WI38 (cell line): ENCODE results near the gene LMO1.

Source experiments
- H3K4me3 ChIP-seq: 2 replicates; pipeline ENCODE4 v1.5.1; 2011; ENCODE audit warnings: low read depth, mild to moderate bottlenecking, control low read depth, low read length
- CTCF ChIP-seq: IDR thresholded peaks from 2 replicates; pipeline ENCODE4 v1.5.1; 2012; ENCODE audit warnings: low read depth, mild to moderate bottlenecking, control low read depth, low read length

The LMO1 gene

GRCh38 chr11:8258784-8259183 lies 4.9 kb downstream of the LMO1 start:
- H3K4me3 ChIP-seq = no peak overlapping the region
- no peak for TF ChIP-seq CTCF

- TF ChIP-seq CTCF = no peak
- no peak overlapping the region for H3K4me3 ChIP-seq
These were observed 5.4 kb downstream of the LMO1 start for GRCh38 chr11:8258289-8258688.

- H3K4me3 ChIP-seq = no peak overlapping the region
- TF ChIP-seq CTCF = no peak
These were observed 6.5 kb downstream of the LMO1 start for GRCh38 chr11:8257003-8257664.

GRCh38 chr11:8256271-8257002 lies 7.2 kb downstream of the LMO1 start:
- H3K4me3 ChIP-seq = no peak overlapping the region
- TF ChIP-seq CTCF = no peak

- no peak overlapping the region for H3K4me3 ChIP-seq
- no peak for TF ChIP-seq CTCF
These were observed 10.1 kb downstream of the LMO1 start for GRCh38 chr11:8253566-8253965.

GRCh38 chr11:8252946-8253345 lies 10.7 kb downstream of the LMO1 start:
- H3K4me3 ChIP-seq = no peak overlapping the region
- TF ChIP-seq CTCF = no peak

GRCh38 chr11:8252388-8252787 lies 11.3 kb downstream of the LMO1 start:
- no peak for TF ChIP-seq CTCF
- H3K4me3 ChIP-seq = no peak overlapping the region
